ENCODE data around the gene UNC13D.
"Not testable (repeated sequence)": the region's sequence is repeated elsewhere in the genome, so short reads cannot be mapped to it uniquely, and the experiment has no call there.

The UNC13D gene

GRCh38 chr17:75875182-75875939, 31.2 kb upstream of the UNC13D start:
- no peak for DNase-seq (ENCODE audit: insufficient read length, low spot score)
- TF ChIP-seq TAF1 (IDR thresholded peaks at IDR 0.05; ENCODE audit: low read depth, low read length) (no peak), POLR2AphosphoS5 (IDR thresholded peaks at IDR 0.05; ENCODE audit: low read depth, low read length) (no peak), POLR2A (IDR thresholded peaks at IDR 0.05; ENCODE audit: low read depth, low read length) (no peak), SPI1 (IDR thresholded peaks at IDR 0.05; ENCODE audit: low read depth, low read length) (no peak), PAX5 (IDR thresholded peaks at IDR 0.05; ENCODE audit: insufficient read depth, low read length, severe bottlenecking) (no peak), POU2F2 (IDR thresholded peaks at IDR 0.05; ENCODE audit: low read depth, low read length) (no peak)
- FAIRE-seq: no peak

- FAIRE-seq: no peak
- no peak for DNase-seq (ENCODE audit: insufficient read length, low spot score)
These were observed 30.3 kb upstream of the UNC13D start for GRCh38 chr17:75874323-75875181.

GRCh38 chr17:75873587-75874322, 29.6 kb upstream of the UNC13D start:
- TF ChIP-seq SPI1 (IDR thresholded peaks at IDR 0.05; ENCODE audit: low read depth, low read length): no peak
- TF ChIP-seq POLR2A (IDR thresholded peaks at IDR 0.05; ENCODE audit: low read depth, low read length): no peak
- no peak for TF ChIP-seq POLR2AphosphoS5 (IDR thresholded peaks at IDR 0.05; ENCODE audit: low read depth, low read length)
- no peak for TF ChIP-seq TAF1 (IDR thresholded peaks at IDR 0.05; ENCODE audit: low read depth, low read length)
- TF ChIP-seq POU2F2 (IDR thresholded peaks at IDR 0.05; ENCODE audit: low read depth, low read length): no peak
- TF ChIP-seq PAX5 (IDR thresholded peaks at IDR 0.05; ENCODE audit: insufficient read depth, low read length, severe bottlenecking): no peak
- DNase-seq (ENCODE audit: insufficient read length, low spot score): no peak
- no peak for FAIRE-seq

More at GRCh38 chr17:75874323-75875181, 30.3 kb upstream of the UNC13D start:
- TF ChIP-seq POU2F2 (IDR thresholded peaks at IDR 0.05; ENCODE audit: low read depth, low read length): no peak
- TF ChIP-seq SPI1 (IDR thresholded peaks at IDR 0.05; ENCODE audit: low read depth, low read length): no peak
- no peak for TF ChIP-seq POLR2A (IDR thresholded peaks at IDR 0.05; ENCODE audit: low read depth, low read length)
- no peak for TF ChIP-seq POLR2AphosphoS5 (IDR thresholded peaks at IDR 0.05; ENCODE audit: low read depth, low read length)
- TF ChIP-seq TAF1 (IDR thresholded peaks at IDR 0.05; ENCODE audit: low read depth, low read length): no peak
- no peak for TF ChIP-seq PAX5 (IDR thresholded peaks at IDR 0.05; ENCODE audit: insufficient read depth, low read length, severe bottlenecking)

- TF ChIP-seq PAX5 (IDR thresholded peaks at IDR 0.05; ENCODE audit: insufficient read depth, low read length, severe bottlenecking) (no peak), SPI1 (IDR thresholded peaks at IDR 0.05; ENCODE audit: low read depth, low read length) (no peak)
- FAIRE-seq (no peak), DNase-seq (ENCODE audit: insufficient read length, low spot score) (no peak)
These were observed 28.5 kb upstream of the UNC13D start for GRCh38 chr17:75872434-75873351.

GRCh38 chr17:75870228-75870627, 26.0 kb upstream of the UNC13D start:
- not testable (repeated sequence) for FAIRE-seq; DNase-seq (ENCODE audit: insufficient read length, low spot score)

- FAIRE-seq: no peak
- DNase-seq (ENCODE audit: insufficient read length, low spot score): no peak
These were observed 25.3 kb upstream of the UNC13D start for GRCh38 chr17:75869282-75870141.

GRCh38 chr17:75868730-75869281, 24.6 kb upstream of the UNC13D start:
- DNase-seq (ENCODE audit: insufficient read length, low spot score); FAIRE-seq: not testable (repeated sequence)

More at GRCh38 chr17:75869282-75870141, 25.3 kb upstream of the UNC13D start:
- TF ChIP-seq TAF1 (IDR thresholded peaks at IDR 0.05; ENCODE audit: low read depth, low read length): no peak
- no peak for TF ChIP-seq SPI1 (IDR thresholded peaks at IDR 0.05; ENCODE audit: low read depth, low read length)
- TF ChIP-seq POLR2A (IDR thresholded peaks at IDR 0.05; ENCODE audit: low read depth, low read length): no peak
- TF ChIP-seq POU2F2 (IDR thresholded peaks at IDR 0.05; ENCODE audit: low read depth, low read length): no peak
- no peak for TF ChIP-seq PAX5 (IDR thresholded peaks at IDR 0.05; ENCODE audit: insufficient read depth, low read length, severe bottlenecking)
- no peak for TF ChIP-seq POLR2AphosphoS5 (IDR thresholded peaks at IDR 0.05; ENCODE audit: low read depth, low read length)

- not testable (repeated sequence) for DNase-seq (ENCODE audit: insufficient read length, low spot score); FAIRE-seq
These were observed 21.4 kb upstream of the UNC13D start for GRCh38 chr17:75865404-75866188.

GRCh38 chr17:75864887-75865286, 20.7 kb upstream of the UNC13D start:
- FAIRE-seq; DNase-seq (ENCODE audit: insufficient read length, low spot score): not testable (repeated sequence)
